ENCODE measurements around the gene HMBS.
A peak's percentile ranks its signal among the peaks of the same experiment; 100 is the strongest.
"Not testable (repeated sequence)": the region's sequence is repeated elsewhere in the genome, so short reads cannot be mapped to it uniquely, and the experiment has no call there.

HMBS gene

GRCh38 chr11:119084663-119085436, at the start of gene HMBS:
HMBS (plus strand) TSS chr11:119084881; CDS start chr11:119085034, 153 bp downstream.
- DNase-seq (ENCODE audit: low read depth), result peak; percentile 86

DNA sequence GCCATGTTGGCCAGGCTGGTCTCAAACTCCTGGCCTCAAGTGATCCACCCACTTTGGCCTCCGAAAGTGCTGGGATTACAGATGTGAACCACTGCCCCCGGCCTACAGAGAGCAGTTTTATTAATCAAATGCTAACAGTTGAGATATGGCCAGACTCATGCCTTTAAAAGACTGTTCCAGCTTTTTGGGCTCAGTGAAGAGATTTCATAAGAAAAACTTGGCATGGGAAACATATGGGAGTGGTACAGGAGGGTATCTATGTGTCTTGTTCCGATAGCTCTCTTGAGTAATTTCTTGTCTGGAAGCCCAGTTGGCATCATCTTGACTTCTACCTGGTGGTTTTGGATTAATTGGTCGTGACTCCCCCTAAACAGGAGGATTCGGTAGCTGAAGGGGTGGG, 45.8 kb upstream of the HMBS start:
- no peak for DNase-seq (ENCODE audit: low read depth)

GRCh38 chr11:119039471-119039870, 45.2 kb upstream of the HMBS start:
- DNase-seq (ENCODE audit: low read depth), result not testable (repeated sequence)

DNA sequence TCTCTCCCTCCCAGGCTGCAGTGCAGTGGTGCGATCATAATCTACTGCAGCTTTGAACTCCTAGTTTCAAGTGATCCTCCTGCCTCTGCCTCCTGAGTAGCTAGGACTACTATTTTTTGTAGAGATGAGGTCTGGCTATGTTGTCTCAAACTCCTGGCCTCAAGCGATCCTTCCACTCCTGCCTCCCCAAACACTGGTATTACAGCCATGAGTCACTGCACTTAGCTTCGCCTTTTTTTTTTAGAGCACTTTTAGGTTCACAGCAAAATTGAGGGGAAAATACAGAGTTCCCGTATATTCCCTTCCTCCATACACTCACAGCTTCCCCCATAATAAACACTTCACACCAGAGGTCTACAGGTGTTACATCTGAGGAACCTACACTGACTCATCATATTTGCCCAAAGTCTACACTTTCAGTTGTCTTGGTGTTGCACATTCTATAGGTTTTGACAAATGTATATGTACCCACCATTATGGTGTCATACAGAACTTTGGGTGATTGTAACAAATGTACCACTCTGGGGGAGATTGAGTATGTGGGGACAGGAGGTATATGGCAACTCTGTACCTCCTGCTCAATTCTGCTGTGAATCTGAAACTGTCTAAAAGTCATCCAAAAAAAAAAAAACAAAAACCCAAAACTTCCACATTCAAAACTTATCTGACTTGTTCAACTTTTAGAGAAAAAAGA, 42.7 kb upstream of the HMBS start:
- DNase-seq (ENCODE audit: low read depth), result no peak

DNA sequence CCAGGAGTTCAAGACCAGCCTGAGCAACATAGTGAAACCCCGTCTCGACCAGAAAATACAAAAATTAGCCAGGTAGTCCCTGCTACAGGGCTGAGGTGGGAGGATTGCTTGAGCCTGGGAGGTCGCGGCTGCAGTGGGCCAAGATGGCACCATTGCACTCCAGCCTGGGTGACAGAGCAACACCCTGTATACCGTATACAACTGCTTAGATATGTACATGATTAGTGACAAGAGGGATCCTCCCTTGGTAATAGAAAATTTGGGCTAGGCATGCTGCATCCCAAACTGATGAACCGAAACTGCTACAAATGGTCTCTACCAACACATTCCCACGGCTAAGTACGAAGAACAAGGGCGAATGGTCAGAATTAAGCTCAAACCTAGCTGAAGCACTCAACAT, 41.8 kb upstream of the HMBS start:
- no peak for DNase-seq (ENCODE audit: low read depth)

GRCh38 chr11:119044708-119045107, 40.0 kb upstream of the HMBS start:
- DNase-seq (ENCODE audit: low read depth), result no peak

DNA sequence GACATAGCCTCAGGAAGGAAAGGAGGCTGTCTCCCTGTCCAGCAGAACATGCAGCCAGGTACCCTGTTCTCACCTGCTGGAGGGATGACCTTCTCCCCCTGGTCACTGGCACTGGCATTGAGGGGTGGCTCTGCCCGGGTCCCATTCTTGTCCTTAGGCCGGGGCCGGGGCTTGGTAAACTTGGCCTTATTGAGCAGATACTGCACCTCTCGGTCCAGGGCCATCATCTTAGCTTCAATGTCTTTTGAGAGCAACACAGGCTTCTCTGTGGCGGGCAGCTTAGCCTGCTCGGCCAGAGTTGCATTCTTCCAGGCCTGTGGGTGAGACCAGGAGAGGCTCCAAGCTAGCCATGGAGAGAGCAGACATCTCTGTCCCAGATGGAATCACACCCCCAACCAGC, 38.2 kb upstream of the HMBS start:
- DNase-seq (ENCODE audit: low read depth), result no peak

DNA sequence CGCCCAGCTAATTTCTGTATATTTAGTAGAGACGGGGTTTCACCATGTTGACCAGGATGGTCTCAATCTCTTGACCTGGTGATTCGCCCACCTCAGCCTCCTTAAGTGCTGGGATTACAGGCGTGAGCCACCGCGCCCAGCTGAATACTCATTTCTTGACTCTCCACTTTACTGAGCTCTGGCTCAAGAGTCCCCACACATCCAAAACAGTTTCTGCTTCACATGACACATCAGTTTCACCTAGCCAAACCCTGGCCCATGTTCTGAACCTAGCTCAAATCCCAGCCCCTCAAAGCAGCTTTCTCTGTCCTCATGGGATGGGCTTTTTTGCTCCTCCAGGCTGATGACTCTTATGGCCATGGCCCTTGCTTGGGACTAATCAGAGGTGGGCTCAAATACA, 37.5 kb upstream of the HMBS start:
- no peak for DNase-seq (ENCODE audit: low read depth)

DNA sequence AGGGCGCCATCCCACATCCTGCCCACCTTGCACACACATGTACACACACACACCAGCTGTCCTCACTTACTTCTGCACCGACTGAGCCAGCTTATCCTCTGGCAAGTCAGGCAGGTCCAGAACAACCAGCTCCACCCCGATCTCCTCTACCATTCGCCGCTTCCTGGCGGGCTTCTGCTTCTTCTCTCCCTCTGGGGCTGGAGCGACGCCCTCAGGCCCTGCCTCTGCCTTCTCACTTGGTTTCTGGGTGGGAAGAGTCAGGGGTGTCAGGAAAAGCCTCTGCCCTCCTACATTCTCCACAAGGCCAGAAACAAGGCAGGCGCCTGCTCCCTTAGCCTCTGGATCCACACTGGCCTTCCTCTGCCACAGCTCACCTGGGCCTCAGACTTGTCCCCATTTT, 36.0 kb upstream of the HMBS start:
- no peak for DNase-seq (ENCODE audit: low read depth)

GRCh38 chr11:119049081-119049480, 35.6 kb upstream of the HMBS start:
- no peak for DNase-seq (ENCODE audit: low read depth)

- no peak for DNase-seq (ENCODE audit: low read depth)
Observed at GRCh38 chr11:119051440-119052162, 33.1 kb upstream of the HMBS start.

DNA sequence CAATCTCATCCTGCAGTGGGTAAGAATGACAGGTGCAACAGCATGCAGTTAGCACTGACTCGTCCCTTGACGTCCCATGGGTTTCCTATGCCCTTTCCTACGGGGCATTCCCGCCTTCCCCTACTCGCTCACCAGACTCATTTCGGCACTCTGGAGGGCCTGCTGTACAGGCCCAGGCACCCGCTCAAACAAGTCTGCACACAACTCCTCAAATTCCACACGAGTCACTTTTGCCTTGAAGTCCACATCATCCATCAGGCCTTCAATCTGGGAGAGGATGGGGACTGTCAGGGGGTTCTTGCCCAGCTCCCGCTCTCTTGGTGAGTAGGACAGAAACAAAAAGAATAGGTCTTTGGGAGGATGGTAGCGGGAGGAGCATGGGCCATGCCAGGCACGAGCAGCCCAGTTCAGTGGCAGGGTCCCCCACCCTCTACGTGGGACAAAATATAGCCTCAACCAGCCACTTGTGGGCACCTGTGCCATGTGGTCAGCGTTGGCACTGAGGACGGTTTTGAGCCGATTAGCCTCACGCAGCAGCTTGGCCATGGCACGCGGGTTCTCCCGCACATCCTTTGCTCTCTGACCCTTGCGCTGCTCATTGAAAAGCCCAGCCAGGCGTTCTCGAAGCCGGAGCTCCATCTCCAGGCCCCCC, 32.4 kb upstream of the HMBS start:
- DNase-seq (ENCODE audit: low read depth), result no peak

- DNase-seq (ENCODE audit: low read depth), result no peak
Observed at GRCh38 chr11:119054418-119054817, 30.3 kb upstream of the HMBS start.

DNA sequence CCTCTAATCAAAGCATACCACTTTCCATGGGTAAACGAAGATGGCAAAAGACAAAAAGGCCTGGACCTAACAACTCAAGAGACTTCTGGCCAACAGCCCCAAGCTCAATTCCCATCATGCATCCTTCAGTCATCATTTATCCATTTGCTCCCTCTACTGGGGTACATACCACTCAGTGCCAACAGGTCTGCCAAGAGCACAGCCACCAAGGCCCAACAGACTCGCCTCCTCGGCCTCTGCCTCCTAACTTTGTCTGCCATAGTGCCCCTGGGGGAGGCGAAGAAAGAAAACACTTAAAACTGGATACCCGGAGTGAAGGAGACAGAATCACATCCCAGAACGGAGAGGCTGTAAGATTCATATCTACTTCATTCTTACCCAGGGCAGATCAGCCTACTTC, 28.8 kb upstream of the HMBS start:
- no peak for DNase-seq (ENCODE audit: low read depth)

DNA sequence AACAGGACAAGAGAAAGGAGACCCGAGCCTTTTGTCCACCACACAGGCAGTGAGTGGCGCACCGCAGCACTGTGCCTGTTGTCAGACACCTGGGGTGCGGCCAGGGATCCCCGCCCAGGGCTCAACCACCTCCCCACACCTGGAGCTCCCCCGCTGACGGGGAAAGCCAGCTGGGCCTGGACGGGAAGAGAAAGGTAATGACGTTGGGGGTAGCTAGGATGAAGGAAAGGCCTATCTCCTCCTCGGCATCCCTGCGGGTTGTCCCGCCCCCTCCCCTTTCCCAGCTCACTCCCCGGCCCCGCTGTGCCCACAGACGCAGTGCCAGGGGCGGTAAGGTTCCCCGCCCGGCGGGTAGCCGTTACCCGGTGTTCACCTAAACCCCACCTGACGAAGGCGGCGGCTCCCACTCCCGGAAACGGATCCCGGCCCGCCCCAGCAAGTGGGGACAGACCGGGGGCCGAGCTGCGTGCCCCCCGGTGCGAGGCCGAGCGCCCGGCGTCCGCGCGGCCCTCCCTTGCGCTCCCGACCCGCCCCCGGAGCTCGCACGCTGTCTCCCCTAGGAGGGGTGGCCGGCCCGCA, 28.2 kb upstream of the HMBS start:
- DNase-seq (ENCODE audit: low read depth), result peak; percentile 27

- DNase-seq (ENCODE audit: low read depth), result peak; percentile 98
Observed at GRCh38 chr11:119057000-119057769, 27.5 kb upstream of the HMBS start, which contains the start of gene HYOU1. HYOU1 (minus strand) TSS chr11:119057205; CDS start chr11:119056160, 1,045 bp downstream.

DNA sequence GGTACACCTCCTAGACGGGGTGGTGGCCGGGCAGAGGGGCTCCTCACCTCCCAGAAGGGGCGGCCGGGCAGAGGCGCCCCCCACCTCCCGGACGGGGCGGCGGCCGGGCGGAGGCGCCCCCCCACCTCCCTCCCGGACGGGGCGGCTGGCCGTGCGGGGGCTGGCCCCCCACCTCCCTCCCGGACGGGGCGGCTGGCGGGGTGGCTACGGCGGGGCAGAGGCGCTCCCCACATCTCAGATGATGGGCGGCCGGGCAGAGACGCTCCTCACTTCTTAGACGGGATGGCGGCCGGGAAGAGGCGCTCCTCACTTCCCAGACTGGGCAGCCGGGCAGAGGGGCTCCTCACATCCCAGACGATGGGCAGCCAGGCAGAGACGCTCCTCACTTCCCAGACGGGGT, 25.6 kb upstream of the HMBS start:
- not testable (repeated sequence) for DNase-seq (ENCODE audit: low read depth)

DNA sequence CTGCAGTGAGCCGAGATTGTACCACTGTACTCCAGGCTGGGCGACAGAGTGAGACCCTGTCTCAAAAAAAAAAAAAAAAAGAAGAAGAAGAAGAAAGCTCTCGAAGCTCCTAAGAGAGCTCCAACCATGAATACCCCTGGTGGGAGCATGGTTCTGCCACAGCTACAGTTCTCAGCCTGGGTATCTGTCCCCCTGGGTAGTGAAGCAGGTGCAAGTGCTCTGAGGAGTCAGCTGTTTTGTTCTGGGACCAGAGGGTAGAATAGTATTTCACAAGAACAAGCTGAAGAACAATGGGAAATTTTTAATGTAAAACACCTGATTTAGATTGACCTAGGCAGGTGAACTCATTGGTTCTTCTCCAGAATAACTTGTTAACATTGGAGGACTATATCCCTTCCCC, 23.4 kb upstream of the HMBS start:
- DNase-seq (ENCODE audit: low read depth), result no peak

DNA sequence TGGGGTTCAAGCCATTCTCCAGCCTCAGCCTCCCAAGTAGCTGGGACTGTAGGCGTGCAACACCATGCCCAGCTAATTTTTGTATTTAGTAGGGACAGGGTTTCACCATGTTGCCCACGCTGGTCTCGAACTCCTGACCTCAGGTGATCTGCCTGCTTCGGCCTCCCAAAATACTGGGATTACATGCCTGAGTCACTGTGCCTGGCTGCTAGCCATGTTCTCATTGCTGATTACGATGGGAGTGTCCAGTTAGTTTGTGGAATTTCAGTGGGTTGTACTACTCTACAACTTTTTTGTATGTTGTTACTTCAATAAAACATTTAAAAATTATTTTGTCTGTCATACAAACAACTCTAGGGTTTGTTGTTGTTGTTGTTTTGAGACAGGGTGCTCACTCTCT, 21.9 kb upstream of the HMBS start:
- DNase-seq (ENCODE audit: low read depth), result no peak

DNA sequence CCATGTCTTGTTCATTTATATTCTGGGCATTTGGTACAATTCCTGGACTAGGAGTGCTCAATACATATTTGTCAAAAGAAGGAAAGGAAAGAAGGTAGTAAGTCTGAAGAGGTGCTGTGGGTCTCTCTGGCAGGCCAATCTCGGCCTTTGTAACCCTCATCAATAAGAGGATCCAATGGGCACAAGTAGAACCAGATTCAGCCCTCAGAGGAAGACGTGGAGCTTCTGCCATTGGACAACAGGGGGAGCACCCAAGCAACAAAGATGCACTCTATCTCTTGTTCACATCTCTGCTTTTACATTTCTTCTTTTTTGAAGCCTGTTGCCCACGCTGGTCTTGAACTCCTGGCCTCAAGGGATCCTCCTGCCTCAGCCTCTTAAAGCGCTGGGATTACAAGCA, 19.3 kb upstream of the HMBS start:
- DNase-seq (ENCODE audit: low read depth), result peak; percentile 6
